Colonic mucosa (tissue), 4 donors: Measurements from ENCODE around the gene GUCY1B1. TPM values are rescaled to one million over a fixed set of nuclear protein-coding genes. Genes with fewer than 3 reads are reported as not detected.

Experiments
- DNase-seq: peaks from one replicate; pipeline ENCODE4 v3.0.0-alpha.2; 2020
- H3K27ac ChIP-seq: fragments of 200-600 bp; one replicate; pipeline ENCODE4 v1.8.0; 2021
- H3K27me3 ChIP-seq: fragments of 200-600 bp; one replicate; pipeline ENCODE4 v1.8.0; 2021
- H3K36me3 ChIP-seq: fragments of 200-600 bp; one replicate; pipeline ENCODE4 v1.8.0; 2021
- H3K4me1 ChIP-seq: fragments of 200-600 bp; one replicate; pipeline ENCODE4 v1.8.0; 2021; ENCODE audit warnings: mild to moderate bottlenecking
- H3K4me3 ChIP-seq: fragments of 200-600 bp; one replicate; pipeline ENCODE4 v1.8.0; 2021
- H3K9ac ChIP-seq, 2 donors: one replicate each; pipeline ENCODE4 v1.7.0; 2013; ENCODE audit warnings: control low read depth in 2 of 2, low read depth in 2 of 2, low read length in 2 of 2
- H3K9me3 ChIP-seq: fragments of 200-600 bp; one replicate; pipeline ENCODE4 v1.8.0; 2021
- CTCF ChIP-seq: fragments of 200-600 bp; IDR thresholded peaks from one replicate; pipeline ENCODE4 v1.8.0; 2022; ENCODE audit warnings: antibody characterized with exemption, mild to moderate bottlenecking
- intact Hi-C: fragments of 100-400 bp; cut with DNase I; formaldehyde crosslinking; loops from one replicate; pipeline ENCODE4 v1.14.1; 2022
- total RNA-seq, 2 donors: library from RNA; stranded (reverse); fragmentation: NEBNext Ultra II Directional in 1 of 2; extraction: Animal tissue kit (Norgen Biotek cat#: 25700) in 1 of 2; gene quantifications; one replicate each; pipeline ENCODE4 v1.2.1, GENCODE V29; 2021
- donor health status: healthy.
- donor health status: DM: no; HTN: no; CAD: no.
- donor health status: DM: no; HTN: no; CAD: no.

GUCY1B1 gene
- total RNA-seq, 2 donors from 2014 or later, result 1.2 to 5.8 TPM

GRCh38 chr4:155777971-155778735 lies 19.3 kb downstream of the GUCY1B1 start:
- Histone ChIP-seq H3K27ac (no peak overlapping the region), H3K9me3 (no peaks in the 10 kb centered on the region), H3K9ac (no peak overlapping the region), H3K36me3 (no peaks in the 10 kb centered on the region), H3K4me1 (no peaks in the 10 kb centered on the region), H3K4me3 (no peak overlapping the region), H3K27me3 (no peaks in the 10 kb centered on the region)
- TF ChIP-seq CTCF, result no peak
- intact Hi-C loops, result no loop called here
- DNase-seq, result no peak

- Histone ChIP-seq H3K36me3 (no peaks in the 10 kb centered on the region), H3K4me3 (no peak overlapping the region), H3K4me1 (no peaks in the 10 kb centered on the region), H3K27ac (no peak overlapping the region), H3K27me3 (no peaks in the 10 kb centered on the region), H3K9me3 (no peaks in the 10 kb centered on the region), H3K9ac (no peak overlapping the region)
- intact Hi-C loops, result no loop called here
- DNase-seq, result no peak
- no peak for TF ChIP-seq CTCF
These were observed 22.0 kb downstream of the GUCY1B1 start for GRCh38 chr4:155780775-155781174.

- Histone ChIP-seq H3K36me3 (no peaks in the 10 kb centered on the region), H3K4me1 (no peaks in the 10 kb centered on the region), H3K9ac (no peak overlapping the region), H3K27me3 (no peaks in the 10 kb centered on the region), H3K4me3 (no peak overlapping the region), H3K9me3 (no peaks in the 10 kb centered on the region), H3K27ac (no peak overlapping the region)
- TF ChIP-seq CTCF, result no peak
- no peak for DNase-seq
- intact Hi-C loops, result no loop called here
These were observed 22.5 kb downstream of the GUCY1B1 start for GRCh38 chr4:155781249-155781831.

- intact Hi-C loops, result loop anchor here (5.0 kb wide), 1 partner anchor 342 kb away; no protein-coding TSS in a partner anchor
- Histone ChIP-seq H3K36me3 (no peaks in the 10 kb centered on the region), H3K4me3 (no peak overlapping the region)
These were observed 25.8 kb downstream of the GUCY1B1 start for GRCh38 chr4:155784637-155785036.

GRCh38 chr4:155785828-155786227 lies 27.0 kb downstream of the GUCY1B1 start:
- no peaks in the 10 kb centered on the region for H3K4me1 ChIP-seq
- TF ChIP-seq CTCF, result no peak
- H3K4me3 ChIP-seq, result no peak overlapping the region
- intact Hi-C loops, result loop anchor here (5.0 kb wide), 1 partner anchor 344 kb away; no protein-coding TSS in a partner anchor
- no peaks in the 10 kb centered on the region for H3K27me3 ChIP-seq
- no peak overlapping the region for H3K9ac ChIP-seq
- no peak overlapping the region for H3K27ac ChIP-seq
- no peaks in the 10 kb centered on the region for H3K9me3 ChIP-seq
- DNase-seq, result no peak
- no peaks in the 10 kb centered on the region for H3K36me3 ChIP-seq

More at GRCh38 chr4:155784637-155785036, 25.8 kb downstream of the GUCY1B1 start:
- Histone ChIP-seq H3K27ac (no peak overlapping the region), H3K27me3 (no peaks in the 10 kb centered on the region), H3K9ac (no peak overlapping the region), H3K4me1 (no peaks in the 10 kb centered on the region), H3K9me3 (no peaks in the 10 kb centered on the region)
- no peak for TF ChIP-seq CTCF
- no peak for DNase-seq
